H9 (cell line): ENCODE data around the gene KIF16B. TPM values are rescaled to one million over a fixed set of nuclear protein-coding genes. Genes with fewer than 3 reads are reported as not detected.

ENCODE experiments used
- DNase-seq: peaks from one replicate; pipeline ENCODE4 v3.0.0-alpha.2; 2017
- H2AFZ ChIP-seq: one replicate; pipeline ENCODE4 v1.6.1; 2013; ENCODE audit warnings: mild to moderate bottlenecking, low read length, control low read depth, moderate library complexity
- H2AK5ac ChIP-seq: 2 replicates; pipeline ENCODE4 v1.6.1; 2013; ENCODE audit warnings: low read length, control low read depth, mixed read lengths; ENCODE audit not compliant: insufficient read length
- H2BK120ac ChIP-seq: one replicate; pipeline ENCODE4 v1.6.1; 2013; ENCODE audit warnings: low read depth, mild to moderate bottlenecking, low read length, control low read depth, inconsistent platforms; ENCODE audit not compliant: poor library complexity, severe bottlenecking
- H2BK12ac ChIP-seq: 2 replicates; pipeline ENCODE4 v1.6.1; 2013; ENCODE audit warnings: low read length, control low read depth, mixed read lengths, low read depth; ENCODE audit not compliant: insufficient read length
- H2BK15ac ChIP-seq: 2 replicates; pipeline ENCODE4 v1.6.1; 2013; ENCODE audit warnings: low read depth, low read length, control low read depth
- H2BK20ac ChIP-seq: one replicate; pipeline ENCODE4 v1.6.1; 2013; ENCODE audit warnings: low read depth, mild to moderate bottlenecking, low read length, control low read depth, inconsistent platforms; ENCODE audit not compliant: poor library complexity, severe bottlenecking
- H2BK5ac ChIP-seq: 2 replicates; pipeline ENCODE4 v1.6.1; 2013; ENCODE audit warnings: low read length, control low read depth, mixed read lengths; ENCODE audit not compliant: insufficient read length
- H3K14ac ChIP-seq: 2 replicates; pipeline ENCODE4 v1.6.1; 2013; ENCODE audit warnings: low read length, control low read depth; ENCODE audit not compliant: insufficient read depth
- H3K18ac ChIP-seq: 2 replicates; pipeline ENCODE4 v1.6.1; 2013; ENCODE audit warnings: low read depth, mild to moderate bottlenecking, mixed read lengths, low read length, control low read depth; ENCODE audit not compliant: insufficient read length
- H3K23ac ChIP-seq: 2 replicates; pipeline ENCODE4 v1.6.1; 2013; ENCODE audit warnings: low read length, control low read depth, mixed read lengths, low read depth; ENCODE audit not compliant: insufficient read length
- H3K23me2 ChIP-seq: 2 replicates; pipeline ENCODE4 v1.6.1; 2013; ENCODE audit warnings: low read depth, mild to moderate bottlenecking, mixed read lengths, low read length, control low read depth; ENCODE audit not compliant: insufficient read length, poor library complexity, severe bottlenecking
- H3K27ac ChIP-seq: 2 replicates; pipeline ENCODE4 v1.5.1; 2013; ENCODE audit warnings: low read length, control low read depth, mixed read lengths, low read depth; ENCODE audit not compliant: insufficient read length
- H3K27me3 ChIP-seq: 2 replicates; pipeline ENCODE4 v1.6.1; 2013; ENCODE audit warnings: low read length, control low read depth, inconsistent platforms; ENCODE audit not compliant: insufficient read depth
- H3K4ac ChIP-seq: 2 replicates; pipeline ENCODE4 v1.6.1; 2013; ENCODE audit warnings: low read depth, mild to moderate bottlenecking, control low read depth, inconsistent platforms, low read length, moderate library complexity
- H3K4me1 ChIP-seq: 2 replicates; pipeline ENCODE4 v1.6.1; 2013; ENCODE audit warnings: low read length, control low read depth, inconsistent platforms; ENCODE audit not compliant: insufficient read depth
- H3K4me2 ChIP-seq: 2 replicates; pipeline ENCODE4 v1.6.1; 2013; ENCODE audit warnings: low read length, control low read depth, mixed read lengths; ENCODE audit not compliant: insufficient read length, insufficient read depth
- H3K56ac ChIP-seq: 2 replicates; pipeline ENCODE4 v1.6.1; 2013; ENCODE audit warnings: low read depth, mild to moderate bottlenecking, mixed read lengths, low read length, control low read depth; ENCODE audit not compliant: insufficient read length
- H3K79me1 ChIP-seq: 2 replicates; pipeline ENCODE4 v1.6.1; 2013; ENCODE audit warnings: low read depth, mild to moderate bottlenecking, moderate library complexity, low read length, control low read depth, inconsistent platforms; ENCODE audit not compliant: insufficient read depth, poor library complexity, severe bottlenecking
- H3K79me2 ChIP-seq: 2 replicates; pipeline ENCODE4 v1.6.1; 2013; ENCODE audit warnings: low read length, control low read depth, inconsistent platforms; ENCODE audit not compliant: insufficient read depth
- H3K9ac ChIP-seq: 2 replicates; pipeline ENCODE4 v1.6.1; 2013; ENCODE audit warnings: low read length, control low read depth, mixed read lengths; ENCODE audit not compliant: insufficient read length; ENCODE audit errors: extremely low read depth
- H3K9me3 ChIP-seq: one replicate; pipeline ENCODE4 v1.6.1; 2013; ENCODE audit warnings: low read depth, low read length, inconsistent platforms; ENCODE audit not compliant: control insufficient read depth
- H3T11ph ChIP-seq: one replicate; pipeline ENCODE4 v1.6.1; 2013; ENCODE audit warnings: mild to moderate bottlenecking, low read length, control low read depth, inconsistent platforms
- H4K20me1 ChIP-seq: one replicate; pipeline ENCODE4 v1.6.1; 2013; ENCODE audit not compliant: control insufficient read depth, insufficient read length, insufficient read depth
- H4K5ac ChIP-seq: 2 replicates; pipeline ENCODE4 v1.6.1; 2013; ENCODE audit warnings: low read depth, mild to moderate bottlenecking, mixed read lengths, low read length, control low read depth; ENCODE audit not compliant: insufficient read length
- H4K8ac ChIP-seq: replicated peaks from 2 replicates; pipeline ENCODE4 v1.6.1; 2013; ENCODE audit warnings: low read length, control low read depth, mixed read lengths, low read depth; ENCODE audit not compliant: insufficient read length
- H4K91ac ChIP-seq: 2 replicates; pipeline ENCODE4 v1.6.1; 2013; ENCODE audit warnings: low read depth, mild to moderate bottlenecking, moderate library complexity, mixed read lengths, low read length, control low read depth; ENCODE audit not compliant: insufficient read length
- H3K27ac Mint-ChIP-seq, 3 experiments: 2 replicates in 2 of 3; 3 replicates in 1 of 3; pipeline ENCODE4 v1.8.0; 2020 to 2021; ENCODE audit warnings: mixed read lengths in 3 of 3, mild to moderate bottlenecking in 1 of 3, moderate library complexity in 1 of 3
- H3K27me3 Mint-ChIP-seq: 2 replicates; pipeline ENCODE4 v1.8.0; 2021; ENCODE audit warnings: low read depth, mild to moderate bottlenecking, moderate library complexity, mixed read lengths
- H3K36me3 Mint-ChIP-seq, 3 experiments: 2 replicates in 2 of 3; 3 replicates in 1 of 3; pipeline ENCODE4 v1.8.0; 2020 to 2021; ENCODE audit warnings: low read depth in 3 of 3, mixed read lengths in 3 of 3; ENCODE audit not compliant: insufficient read depth in 1 of 3
- H3K4me1 Mint-ChIP-seq, 2 experiments: 2 replicates each; pipeline ENCODE4 v1.8.0; 2020; ENCODE audit warnings: mixed read lengths in 2 of 2
- H3K4me3 Mint-ChIP-seq, 2 experiments: 2 replicates in 1 of 2; 3 replicates in 1 of 2; pipeline ENCODE4 v1.8.0; 2020 to 2021; ENCODE audit warnings: mild to moderate bottlenecking in 2 of 2, mixed read lengths in 2 of 2, moderate library complexity in 1 of 2
- H3K9me3 Mint-ChIP-seq, 2 experiments: 2 replicates in 1 of 2; 3 replicates in 1 of 2; pipeline ENCODE4 v1.8.0; 2020; ENCODE audit warnings: mild to moderate bottlenecking in 2 of 2, mixed read lengths in 2 of 2, moderate library complexity in 1 of 2
- CTCF ChIP-seq: fragments of 200-600 bp; sonication (generic); conservative IDR thresholded peaks from 3 replicates; pipeline ENCODE4 v1.8.0; 2021; ENCODE audit warnings: antibody characterized with exemption, mild to moderate bottlenecking
- WGBS: extraction: QIAGEN DNeasy Blood & Tissue Kit; methylation state at CpG from one replicate; pipeline ENCODE4 v1.1.7; 2013; ENCODE audit warnings: missing lambda C conversion rate, low lambda C conversion rate, mixed read lengths; ENCODE audit not compliant: insufficient read length; ENCODE audit errors: extremely low coverage; 5-methylcytosine and 5-hydroxymethylcytosine counted together
- total RNA-seq: library from RNA; stranded (reverse); gene quantifications from 2 replicates; pipeline ENCODE4 v1.2.1, GENCODE V29; 2021

Gene KIF16B
- total RNA-seq, 1 experiment from 2014 or later, result 7.4 TPM

DNA sequence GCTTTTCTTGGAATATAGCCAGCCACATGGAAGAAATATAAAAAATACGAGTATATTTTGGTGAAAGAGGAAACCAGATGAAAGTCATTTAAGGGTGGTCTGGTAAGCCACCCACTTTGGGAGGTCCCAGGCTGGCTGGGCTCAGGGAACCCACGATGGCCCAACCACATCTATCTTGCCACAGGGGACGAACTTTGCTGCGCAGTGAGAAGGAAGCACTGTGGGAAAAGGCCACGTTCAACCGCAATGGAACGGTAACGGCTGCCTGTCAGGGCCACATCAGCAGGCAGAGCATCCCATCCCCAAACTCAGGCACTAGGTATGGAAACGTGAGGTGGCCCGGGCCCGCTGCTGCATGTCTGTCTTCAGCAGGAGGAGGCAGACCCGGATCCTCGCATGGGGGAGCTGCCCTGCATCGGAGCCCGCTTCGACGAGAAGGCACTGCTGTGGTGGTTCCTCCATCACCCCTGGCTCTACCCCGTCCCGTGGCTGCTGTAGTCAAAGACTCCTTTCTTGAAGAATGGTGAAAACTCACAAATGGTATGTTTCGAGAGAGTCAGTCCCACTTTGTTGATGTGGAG lies 300.4 kb downstream of the KIF16B start:
- no peaks in the 10 kb centered on the region for H3K4me1 ChIP-seq
- no peak overlapping the region for H4K5ac ChIP-seq
- no peaks in the 10 kb centered on the region for H4K20me1 ChIP-seq
- no peak overlapping the region for H3K18ac ChIP-seq
- Mint-ChIP-seq H3K36me3 (peaks cover 0 to under 1% (median 0%) of the 10 kb centered on the region in 3 experiments; a peak in 1 of 7 replicates), H3K27me3 (no peaks in the 10 kb centered on the region), H3K27ac (no peak overlapping the region), H3K4me1 (peaks cover 10 to 11% of the 10 kb centered on the region in 2 experiments), H3K4me3 (no peak overlapping the region; a peak in 1 of 5 replicates), H3K9me3 (no peaks in the 10 kb centered on the region)
- no CpG with 5 or more reads among the region's 20 CpGs for WGBS
- no peak overlapping the region for H4K8ac ChIP-seq
- H3T11ph ChIP-seq, result no peak overlapping the region
- H3K79me1 ChIP-seq, result no peaks in the 10 kb centered on the region
- no peak overlapping the region for H3K4me2 ChIP-seq
- H3K9ac ChIP-seq, result no peak overlapping the region
- H4K91ac ChIP-seq, result no peak overlapping the region
- H2AK5ac ChIP-seq, result no peak overlapping the region
- H3K23me2 ChIP-seq, result no peaks in the 10 kb centered on the region
- no peak overlapping the region for H2AFZ ChIP-seq
- H3K9me3 ChIP-seq, result no peaks in the 10 kb centered on the region
- no peaks in the 10 kb centered on the region for H3K27me3 ChIP-seq
- H2BK15ac ChIP-seq, result no peak overlapping the region
- H2BK20ac ChIP-seq, result no peak overlapping the region
- H2BK5ac ChIP-seq, result no peak overlapping the region
- no peak overlapping the region for H2BK120ac ChIP-seq
- H3K14ac ChIP-seq, result no peak overlapping the region
- no peak overlapping the region for H3K4ac ChIP-seq
- no peak for TF ChIP-seq CTCF
- H3K79me2 ChIP-seq, result no peaks in the 10 kb centered on the region
- no peak overlapping the region for H3K23ac ChIP-seq
- no peak overlapping the region for H3K27ac ChIP-seq
- no peak overlapping the region for H3K56ac ChIP-seq
- no peak for DNase-seq
- no peak overlapping the region for H2BK12ac ChIP-seq
